Panc1 (cell line): Measurements from ENCODE around the gene NUMB. TPM values are rescaled to one million over a fixed set of nuclear protein-coding genes. Genes with fewer than 3 reads are reported as not detected.

Source experiments
- ATAC-seq: fragments of 200-7000 bp; cut with Tn5 transposase; 2 replicates; pipeline ENCODE4 v1.9.1; 2020; ENCODE audit warnings: mild to moderate bottlenecking, moderate library complexity
- BruUV-seq: library from RNA; stranded (reverse); fragments of 400-500 nt; replicated peaks from 2 replicates; lab custom pipeline; 2021; lab: Mats Ljungman, UMichigan
- CTCF ChIA-PET: fragments of 300-600 bp; sonication (Branson Sonifier 250); formaldehyde crosslinking; loops from one replicate; lab custom pipeline; 2022; ENCODE audit warnings: antibody characterized with exemption; lab: Charles Lee
- POLR2A ChIA-PET: fragments of 300-600 bp; sonication (Branson Sonifier 250); formaldehyde crosslinking; loops from one replicate; lab custom pipeline; 2022; ENCODE audit warnings: antibody characterized with exemption; lab: Charles Lee
- DNase-seq: peaks from one replicate; pipeline ENCODE4 v3.0.0-alpha.2; 2010; ENCODE audit warnings: low read depth, low spot score
- H3K27ac ChIP-seq: 2 replicates; pipeline ENCODE4 v1.5.1; 2011; ENCODE audit warnings: mild to moderate bottlenecking, low read length, inconsistent platforms
- H3K27me3 ChIP-seq: fragments of 200-500 bp; sonication (Bioruptor generic); 2 replicates; pipeline ENCODE4 v1.6.0; 2014; ENCODE audit warnings: low read length, inconsistent platforms; ENCODE audit not compliant: control insufficient read depth, insufficient read depth
- H3K36me3 ChIP-seq: fragments of 200-500 bp; sonication (Bioruptor generic); 2 replicates; pipeline ENCODE4 v1.5.1; 2014; ENCODE audit warnings: inconsistent platforms, mild to moderate bottlenecking, low read length, moderate library complexity; ENCODE audit not compliant: control insufficient read depth, insufficient read depth
- H3K4me1 ChIP-seq: 2 replicates; pipeline ENCODE4 v1.5.1; 2011; ENCODE audit warnings: inconsistent platforms, mild to moderate bottlenecking, low read length, moderate library complexity; ENCODE audit not compliant: control insufficient read depth, insufficient read depth
- H3K4me3 ChIP-seq, 2 experiments: 2 replicates each; pipeline ENCODE4 v1.5.1; 2011 to 2012; ENCODE audit warnings: low read depth in 2 of 2, low read length in 2 of 2, mild to moderate bottlenecking in 2 of 2, inconsistent platforms in 1 of 2, moderate library complexity in 1 of 2
- H3K9me3 ChIP-seq: fragments of 200-500 bp; sonication (Bioruptor generic); 2 replicates; pipeline ENCODE4 v1.5.1; 2014; ENCODE audit warnings: low read depth, mild to moderate bottlenecking, inconsistent platforms, low read length, moderate library complexity; ENCODE audit not compliant: control insufficient read depth, insufficient read depth
- CTCF ChIP-seq: fragments of 450-650 bp; IDR thresholded peaks from 2 replicates; pipeline ENCODE4 v1.5.1; 2017; ENCODE audit warnings: mild to moderate bottlenecking
- POLR2AphosphoS5 ChIP-seq: IDR thresholded peaks from 2 replicates; pipeline ENCODE4 v1.6.1; 2012; ENCODE audit warnings: mild to moderate bottlenecking, low read depth, low read length, moderate library complexity
- REST ChIP-seq, 2 experiments: IDR thresholded peaks; 2 replicates each; pipeline ENCODE4 v1.6.1; 2011 to 2012; ENCODE audit warnings: low read depth in 2 of 2, control low read depth in 1 of 2, low read length in 1 of 2, mild to moderate bottlenecking in 1 of 2, moderate library complexity in 1 of 2; ENCODE audit not compliant: insufficient read depth in 1 of 2
- SIN3A ChIP-seq: IDR thresholded peaks from 2 replicates; pipeline ENCODE4 v1.6.1; 2012; ENCODE audit warnings: low read depth, mild to moderate bottlenecking, low read length, moderate library complexity, borderline replicate concordance; ENCODE audit not compliant: insufficient read depth
- TCF7L2 ChIP-seq: IDR thresholded peaks from 2 replicates; pipeline ENCODE4 v1.6.1; 2011; ENCODE audit warnings: mild to moderate bottlenecking, low read depth, low read length, inconsistent platforms
- in situ Hi-C: cut with HindIII; loops from 2 replicates; pipeline ENCODE4 v1.10.0; 2016; ENCODE audit warnings: low sequenced_read_pairs, low pct_unique_long_range_greater_than_20kb
- intact Hi-C: fragments of 100-400 bp; cut with micrococcal nuclease; formaldehyde crosslinking; loops from one replicate; pipeline ENCODE4 v1.10.0; 2022; ENCODE audit not compliant: unreplicated experiment
- total RNA-seq: library from RNA; stranded (reverse); gene quantifications from one replicate; pipeline ENCODE4 v1.2.1, GENCODE V29; 2021; ENCODE audit not compliant: unreplicated experiment

Gene NUMB
- total RNA-seq, 1 experiment from 2014 or later = 51.5 TPM

- no peak for DNase-seq
- ChIA-PET CTCF (no interaction called here), POLR2A (no interaction called here)
- Histone ChIP-seq H3K27me3 (no peaks in the 10 kb centered on the region), H3K9me3 (no peaks in the 10 kb centered on the region), H3K4me1 (peaks cover 5% of the 10 kb centered on the region; the same call in 1 of the 2 replicates), H3K4me3 (peak overlapping the region; percentile 53 to 64; a peak in 3 of 4 replicates), H3K27ac (no peak overlapping the region), H3K36me3 (no peaks in the 10 kb centered on the region)
- TF ChIP-seq REST (IDR thresholded peaks at IDR 0.05; ENCODE audit: insufficient read depth in 1 of 2, low read depth in 2 of 2, low read length in 1 of 2) = no peak
- TF ChIP-seq SIN3A = no peak
- TF ChIP-seq CTCF = no peak
- no peak for TF ChIP-seq POLR2AphosphoS5
- no peak for TF ChIP-seq TCF7L2
- no TSS peak for BruUV-seq
- ATAC-seq = peak; percentile 6; the same call in 1 of the 2 replicates
- in situ Hi-C loops (no loop called here), intact Hi-C loops (no loop called here)
Measured at GRCh38 chr14:73244541-73245290, 213.6 kb downstream of the NUMB start.

GRCh38 chr14:73243748-73244147 is 214.6 kb downstream of the NUMB start:
- DNase-seq (no peak), ATAC-seq (no peak)
- TF ChIP-seq REST (IDR thresholded peaks at IDR 0.05; ENCODE audit: insufficient read depth in 1 of 2, low read depth in 2 of 2, low read length in 1 of 2) = no peak
- TF ChIP-seq POLR2AphosphoS5 = no peak
- no peak for TF ChIP-seq TCF7L2
- TF ChIP-seq SIN3A = no peak
- TF ChIP-seq CTCF = no peak
- Histone ChIP-seq H3K9me3 (no peaks in the 10 kb centered on the region), H3K4me3 (no peak overlapping the region), H3K36me3 (no peaks in the 10 kb centered on the region), H3K27me3 (no peaks in the 10 kb centered on the region), H3K27ac (no peak overlapping the region), H3K4me1 (peaks cover 10% of the 10 kb centered on the region)
- CTCF ChIA-PET = no interaction called here
- intact Hi-C loops (no loop called here), in situ Hi-C loops (no loop called here)
- BruUV-seq = no TSS peak
- POLR2A ChIA-PET = no interaction called here
